HG03558 (cell line): ENCODE measurements around the gene TMEFF2.
"Not testable (repeated sequence)": the region's sequence is repeated elsewhere in the genome, so short reads cannot be mapped to it uniquely, and the experiment has no call there.

ENCODE experiments used
- ATAC-seq: cut with Tn5 transposase; IDR thresholded peaks from one replicate; pipeline ENCODE4 v1.9.1; 2021; ENCODE audit warnings: moderate number of reproducible peaks; ENCODE audit not compliant: unreplicated experiment; ENCODE audit errors: extremely low read depth

Gene TMEFF2

DNA sequence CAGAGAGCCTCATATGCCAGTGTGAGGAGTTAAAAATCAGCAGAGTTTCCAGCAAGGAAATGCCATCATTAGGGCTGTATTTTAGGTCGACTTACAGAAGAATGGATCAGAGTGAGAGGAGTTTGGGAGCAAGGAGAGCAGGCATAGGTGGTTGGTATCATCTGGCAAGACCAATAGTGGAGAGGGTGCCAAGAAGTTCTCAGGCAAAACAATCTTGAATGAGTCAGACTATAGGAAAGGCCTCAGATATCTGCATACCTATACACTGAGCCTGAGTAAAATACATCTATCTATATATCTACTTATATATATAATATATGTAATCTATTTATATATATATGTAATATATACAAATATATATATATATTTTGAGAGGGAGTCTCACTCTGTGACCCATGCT is 57.3 kb downstream of the TMEFF2 start:
- no peak for ATAC-seq

DNA sequence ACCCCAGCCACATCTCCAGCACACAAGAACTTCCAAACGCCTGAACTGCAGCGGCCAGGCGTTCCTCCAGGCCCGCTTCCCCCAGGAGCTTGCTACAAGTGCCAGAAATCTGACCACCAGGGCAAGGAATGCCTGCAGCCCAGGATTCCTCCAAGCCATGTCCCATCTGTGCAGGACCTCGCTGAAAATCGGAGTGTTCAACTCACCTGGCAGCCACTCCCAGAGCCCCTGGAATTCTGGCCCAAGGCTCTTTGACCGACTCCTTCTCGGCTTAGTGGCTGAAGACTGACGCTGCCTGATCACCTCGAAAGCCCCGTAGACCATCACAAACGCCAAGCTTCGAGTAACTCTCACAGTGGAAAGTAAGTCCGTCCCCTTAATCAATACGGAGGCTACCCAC is 62.1 kb downstream of the TMEFF2 start:
- not testable (repeated sequence) for ATAC-seq

DNA sequence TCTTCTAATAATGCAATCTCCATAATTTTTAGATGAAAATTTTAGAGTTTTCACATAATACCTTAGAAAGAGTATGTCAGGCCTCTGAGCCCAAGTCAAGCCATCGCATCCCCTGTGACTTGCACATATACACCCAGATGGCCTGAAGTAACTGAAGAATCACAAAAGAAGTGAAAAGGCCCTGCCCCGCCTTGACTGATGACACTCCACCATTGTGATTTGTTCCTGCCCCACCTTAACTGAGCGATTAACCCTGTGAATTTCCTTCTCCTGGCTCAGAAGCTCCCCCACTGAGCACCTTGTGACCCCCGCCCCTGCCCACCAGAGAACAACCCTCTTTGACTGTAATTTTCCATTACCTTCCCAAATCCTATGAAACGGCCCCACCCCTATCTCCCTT is 64.4 kb downstream of the TMEFF2 start:
- ATAC-seq: not testable (repeated sequence)

DNA sequence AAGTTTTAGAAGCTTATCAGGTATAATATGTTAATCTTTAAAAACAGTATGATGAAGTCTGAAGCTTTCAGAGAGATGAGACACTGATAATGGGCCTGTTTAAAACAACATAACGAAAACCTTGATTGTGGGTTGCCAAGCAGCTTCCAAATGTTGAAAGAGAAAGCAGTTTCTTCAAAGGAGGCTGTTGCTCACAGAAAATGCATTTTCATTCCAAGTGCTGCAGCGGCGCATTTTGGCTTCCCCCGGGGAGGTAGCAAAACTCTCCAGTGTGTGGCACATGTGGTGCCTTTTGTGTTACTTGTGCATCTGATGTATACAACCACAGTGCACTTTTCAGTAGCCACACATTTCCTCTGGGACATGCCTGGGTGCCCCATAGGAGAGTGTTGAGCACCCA is 66.1 kb downstream of the TMEFF2 start:
- no peak for ATAC-seq

DNA sequence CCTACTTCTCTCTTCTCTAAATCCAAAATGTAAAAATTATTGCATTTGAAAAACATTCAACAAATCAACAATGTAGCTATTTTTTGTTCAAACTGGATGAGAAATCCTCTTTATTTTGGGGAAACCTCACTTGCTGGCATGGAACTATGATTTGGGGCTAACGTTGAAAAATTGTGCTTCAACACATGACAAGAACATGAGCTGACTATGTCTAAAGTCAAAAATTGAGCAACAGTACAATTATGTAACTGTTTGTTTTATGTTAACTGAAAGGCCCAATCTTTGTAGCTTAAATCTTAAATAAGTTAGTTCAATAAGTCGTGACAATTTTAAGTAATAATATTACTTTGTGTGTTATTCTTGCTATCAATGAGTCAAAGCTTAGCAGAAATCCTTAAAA is 67.3 kb downstream of the TMEFF2 start:
- no peak for ATAC-seq

DNA sequence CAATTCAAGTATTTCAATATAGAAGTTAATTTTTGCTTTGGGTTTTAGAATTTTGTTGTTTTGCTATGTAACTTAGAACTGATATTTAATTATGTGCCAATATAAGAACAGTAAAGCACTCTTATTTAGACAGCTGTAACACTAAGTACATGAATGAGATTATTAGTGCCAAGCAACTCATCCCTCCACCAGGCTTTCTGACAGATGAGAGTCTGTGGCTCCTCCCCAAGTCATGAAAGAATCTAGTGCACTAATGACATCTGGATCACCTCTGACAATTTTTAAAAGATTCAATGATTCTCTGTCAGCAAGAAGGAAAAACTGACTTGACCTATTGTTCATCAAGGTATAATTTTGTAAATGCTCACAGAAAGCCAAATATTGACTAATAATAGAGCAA is 67.8 kb downstream of the TMEFF2 start:
- no peak for ATAC-seq

DNA sequence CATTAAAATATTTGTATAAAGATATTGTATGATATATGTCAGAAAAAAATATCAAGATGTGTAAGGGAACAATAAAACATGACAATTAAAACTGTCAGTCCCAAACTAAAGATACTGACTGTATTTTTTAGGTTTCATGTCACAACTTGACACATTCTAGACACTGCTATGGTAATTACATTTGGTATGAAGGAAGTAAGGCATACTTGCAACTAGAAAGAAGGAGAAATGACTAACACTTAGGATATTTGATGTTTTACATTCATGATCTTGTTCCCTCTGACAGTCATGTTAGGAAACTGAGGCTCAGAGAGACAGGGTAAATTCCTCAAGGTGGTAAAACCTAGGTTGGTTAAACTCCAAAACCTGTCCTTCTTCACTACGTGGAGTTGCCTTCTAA is 68.3 kb downstream of the TMEFF2 start:
- ATAC-seq: no peak

DNA sequence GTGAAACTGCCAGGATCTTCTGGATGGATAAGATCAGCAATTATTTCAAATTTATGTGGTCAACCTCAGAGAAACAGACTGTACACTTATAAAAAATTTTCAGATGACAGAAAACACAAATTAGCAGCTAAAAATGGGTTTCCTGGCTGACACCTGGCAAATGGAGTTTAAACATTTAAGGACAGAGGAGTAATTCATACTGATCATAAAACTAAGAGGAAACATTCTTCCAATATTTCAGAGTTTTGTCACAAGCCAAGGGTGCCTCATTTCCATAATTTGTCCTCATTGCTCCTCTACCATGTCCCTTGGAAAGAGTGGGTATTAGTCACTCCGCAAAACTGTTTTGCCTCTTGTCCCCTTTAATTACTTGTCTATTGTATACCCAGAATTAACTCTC is 70.2 kb downstream of the TMEFF2 start:
- no peak for ATAC-seq

DNA sequence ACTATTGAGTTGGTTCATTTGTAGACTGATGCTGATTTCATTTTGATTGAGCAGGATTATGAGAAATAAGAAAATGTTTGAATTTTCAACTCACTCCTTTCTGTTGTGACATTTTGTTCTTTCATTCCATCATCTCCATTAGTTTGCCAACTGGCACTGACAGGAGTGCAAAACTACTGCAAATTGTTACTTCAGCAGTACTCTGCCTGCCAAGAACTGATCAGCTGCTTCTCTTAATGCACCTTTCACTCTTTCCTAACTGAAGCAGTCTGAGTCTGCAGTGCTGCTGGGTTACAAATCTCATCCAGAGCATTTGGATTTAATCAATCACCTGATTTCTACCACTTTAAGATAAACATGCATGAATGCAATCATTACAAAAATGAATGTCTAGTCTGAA is 70.9 kb downstream of the TMEFF2 start:
- no peak for ATAC-seq

DNA sequence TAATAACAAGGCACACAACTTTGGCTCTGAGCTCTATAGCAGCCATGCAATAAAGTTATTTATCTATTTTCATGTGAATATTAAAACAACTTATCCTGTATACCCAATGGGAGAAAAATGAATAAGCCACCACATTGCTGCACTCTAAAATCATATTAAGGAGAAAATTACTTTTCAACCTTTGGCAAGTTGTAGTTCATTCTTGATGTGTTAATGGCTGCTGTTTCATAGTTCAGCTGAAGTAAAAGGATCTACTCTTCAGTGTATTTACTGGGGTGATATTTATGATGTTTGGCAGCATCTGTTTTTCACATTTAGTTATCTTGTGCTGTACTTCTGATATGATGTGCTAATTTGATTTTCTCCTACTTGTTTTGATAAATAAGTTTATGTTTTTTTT is 71.8 kb downstream of the TMEFF2 start:
- no peak for ATAC-seq

DNA sequence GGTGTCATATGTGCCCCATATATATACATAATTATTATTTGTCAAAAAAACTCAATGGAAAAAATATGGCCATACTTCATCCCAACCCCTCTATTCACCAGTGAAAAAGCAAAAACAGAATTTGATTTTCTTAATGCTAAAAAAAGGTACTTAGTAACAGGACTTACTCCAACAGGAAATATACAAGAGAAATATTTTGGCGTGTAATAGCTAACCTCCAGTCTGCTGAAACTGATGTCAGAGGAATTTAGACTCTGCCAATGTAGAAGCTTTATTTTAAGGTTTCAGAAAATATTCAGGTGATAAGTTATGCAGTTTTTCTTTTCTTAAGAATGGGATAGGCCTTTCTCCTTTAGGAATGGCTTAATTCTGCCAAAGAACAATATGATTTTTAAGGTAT is 72.6 kb downstream of the TMEFF2 start:
- ATAC-seq: no peak

DNA sequence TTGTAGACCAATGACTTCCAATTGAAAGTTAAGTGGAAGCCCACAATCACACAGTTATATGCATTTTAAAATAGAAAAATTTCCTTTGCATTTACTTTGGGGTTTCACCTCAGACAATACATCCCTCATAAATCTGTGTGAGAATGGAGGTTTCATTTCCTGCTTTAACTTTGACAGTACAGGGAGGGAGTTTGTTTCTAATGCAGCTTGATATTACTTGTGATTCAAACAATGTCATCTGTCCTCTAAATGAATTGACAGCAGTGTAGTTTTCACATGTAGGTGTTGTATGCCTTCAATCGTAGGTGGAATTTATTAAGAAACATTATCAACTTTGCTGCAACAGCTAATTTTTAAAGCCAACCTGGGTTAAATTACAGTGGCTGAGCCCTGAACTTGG is 75.2 kb downstream of the TMEFF2 start:
- ATAC-seq: no peak

DNA sequence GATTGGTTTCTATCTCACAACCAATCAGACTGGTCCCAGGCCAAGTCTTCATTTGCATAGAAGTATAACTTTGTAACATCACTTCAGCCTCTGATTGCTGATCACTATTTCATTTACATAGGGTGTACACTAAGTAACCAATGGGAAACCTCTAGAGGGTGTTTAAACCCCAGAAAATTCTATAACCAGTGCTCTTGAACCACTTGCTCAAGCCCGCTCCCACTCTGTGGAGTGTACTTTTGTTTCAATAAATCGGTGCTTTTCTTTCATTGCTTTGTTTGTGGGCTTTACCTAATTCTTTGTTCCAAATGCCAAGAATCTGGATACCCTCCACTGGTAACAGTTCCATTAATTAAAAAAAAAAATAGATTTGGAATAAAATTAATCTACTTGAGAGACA is 77.0 kb downstream of the TMEFF2 start:
- ATAC-seq: no peak

DNA sequence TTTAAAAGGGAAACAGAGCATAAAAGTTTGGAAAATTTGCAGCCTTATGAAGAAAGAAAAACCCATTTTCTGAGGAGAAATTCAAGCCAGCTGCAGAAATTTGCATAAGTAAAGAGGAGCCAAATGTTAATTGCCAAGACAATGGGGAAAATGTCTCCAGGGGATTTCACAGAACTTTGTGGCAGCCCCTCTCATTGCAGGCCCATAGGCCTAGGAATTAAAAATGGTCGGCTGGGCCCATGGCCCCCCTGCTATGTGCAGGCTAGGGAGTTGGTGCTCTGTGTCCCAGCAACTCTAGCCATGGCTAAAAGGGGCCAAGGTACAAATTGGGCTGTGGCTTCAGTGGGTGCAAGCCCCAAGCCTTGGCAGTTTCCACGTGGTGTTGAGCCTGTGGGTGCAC is 83.2 kb downstream of the TMEFF2 start:
- not testable (repeated sequence) for ATAC-seq

DNA sequence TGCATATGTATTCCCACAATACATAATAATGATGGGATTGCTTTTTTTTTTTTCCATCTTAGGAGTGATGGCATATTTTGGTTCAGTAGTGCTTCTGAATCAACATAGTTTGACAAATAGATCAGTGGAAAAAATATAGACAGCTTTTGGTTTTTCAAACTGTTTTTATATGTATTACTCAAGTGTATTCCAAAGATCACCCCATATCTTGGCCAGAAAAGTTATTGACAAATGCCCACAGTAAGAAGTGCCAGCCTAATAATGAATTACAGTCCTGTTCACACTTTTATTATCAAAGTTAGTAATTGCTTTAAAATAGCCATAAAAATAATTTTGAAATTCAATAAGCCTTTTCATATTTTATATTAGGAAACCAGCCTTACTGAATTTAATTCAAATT is 95.0 kb downstream of the TMEFF2 start:
- ATAC-seq: no peak

DNA sequence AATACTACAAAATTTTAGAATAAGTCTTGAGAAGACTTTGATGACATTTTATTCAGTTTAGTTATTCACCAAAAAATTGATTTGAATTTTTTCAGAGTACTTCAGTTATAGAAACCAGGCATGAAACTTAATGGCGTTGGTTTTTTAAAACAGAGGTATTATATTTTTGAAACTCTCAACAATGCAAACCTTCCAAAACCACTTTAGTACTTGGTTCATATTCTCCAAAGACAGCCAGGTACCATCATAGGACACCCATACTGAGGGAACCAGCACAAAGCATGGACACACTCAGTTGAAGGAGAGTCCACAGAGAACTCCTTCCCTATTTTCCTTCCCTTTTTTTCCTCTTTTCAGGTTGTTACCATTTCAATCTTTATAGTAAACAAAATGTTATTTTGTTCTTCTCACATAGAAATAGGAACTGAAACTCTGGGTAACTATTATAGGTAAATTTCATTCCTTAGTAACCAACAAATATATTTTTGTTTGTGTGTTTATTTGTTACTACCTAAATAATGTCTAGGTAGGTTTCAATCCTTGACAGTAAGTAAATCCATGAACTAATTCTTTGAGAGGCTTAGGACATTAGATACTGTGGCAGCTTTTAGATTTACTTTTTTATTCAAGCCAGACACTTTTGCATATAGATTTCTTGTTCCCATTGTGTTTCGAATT is 95.8 kb downstream of the TMEFF2 start:
- no peak for ATAC-seq

DNA sequence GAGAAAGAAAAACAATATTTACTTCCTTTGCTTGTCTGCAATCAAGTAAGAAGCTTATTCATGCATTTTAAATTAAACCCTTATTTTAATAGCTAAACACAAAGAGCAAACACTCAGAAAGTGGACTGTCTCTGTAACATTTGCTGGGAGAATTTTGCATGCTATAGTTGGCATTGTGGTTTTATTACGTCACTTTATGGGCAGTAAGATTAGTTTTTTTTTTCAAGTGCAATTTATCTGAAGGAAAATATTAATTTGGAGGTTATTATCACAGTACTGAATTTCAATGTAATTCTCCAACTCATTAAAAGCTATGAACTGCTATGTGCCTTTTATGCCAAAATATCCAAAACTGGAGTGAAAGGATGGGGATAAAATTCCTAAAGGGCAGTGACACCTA is 103.3 kb downstream of the TMEFF2 start:
- no peak for ATAC-seq

DNA sequence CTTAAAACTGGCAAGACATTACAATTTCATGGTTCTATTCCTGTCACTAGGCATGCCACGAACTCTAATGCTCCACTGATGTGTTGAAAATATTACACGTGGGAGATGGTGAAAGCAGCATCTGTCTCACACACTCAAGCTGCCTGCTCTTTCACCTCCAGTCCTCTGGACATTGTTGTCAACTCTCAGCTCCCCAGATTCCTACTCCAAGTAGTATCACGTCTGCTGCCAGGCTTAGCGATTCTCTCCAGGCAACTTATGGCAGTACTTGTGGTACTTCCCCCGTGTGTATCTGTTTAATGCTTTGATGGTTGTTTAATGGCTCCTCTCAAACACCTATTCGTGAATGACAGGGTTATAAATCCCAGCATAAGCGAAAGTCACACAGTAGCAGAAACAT is 103.8 kb downstream of the TMEFF2 start:
- no peak for ATAC-seq

DNA sequence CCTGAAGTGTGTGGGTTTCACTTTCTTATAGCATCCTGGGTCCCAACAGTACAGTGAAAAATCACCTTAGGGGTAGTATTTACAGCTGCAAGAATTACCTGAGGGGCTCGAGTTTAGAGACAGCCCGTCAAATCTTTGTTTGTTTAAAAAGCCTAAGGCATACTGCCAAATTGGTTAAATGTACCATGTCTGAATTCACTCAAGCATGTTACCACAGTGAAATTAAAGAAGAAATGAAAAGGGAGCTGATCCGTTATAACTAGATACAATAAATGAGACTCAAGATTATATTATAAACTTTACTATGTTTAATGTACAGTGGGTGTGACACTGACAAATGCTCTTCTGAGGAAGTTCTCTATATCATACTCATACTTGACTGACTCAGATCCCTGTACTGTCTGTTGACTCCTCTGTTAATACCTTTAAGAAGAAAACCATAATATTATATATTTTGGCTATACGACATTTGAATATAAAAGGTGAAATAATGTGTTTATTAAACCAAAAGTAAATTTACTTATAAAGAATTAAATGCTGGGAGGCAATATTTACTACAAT is 107.3 kb downstream of the TMEFF2 start:
- ATAC-seq: no peak

DNA sequence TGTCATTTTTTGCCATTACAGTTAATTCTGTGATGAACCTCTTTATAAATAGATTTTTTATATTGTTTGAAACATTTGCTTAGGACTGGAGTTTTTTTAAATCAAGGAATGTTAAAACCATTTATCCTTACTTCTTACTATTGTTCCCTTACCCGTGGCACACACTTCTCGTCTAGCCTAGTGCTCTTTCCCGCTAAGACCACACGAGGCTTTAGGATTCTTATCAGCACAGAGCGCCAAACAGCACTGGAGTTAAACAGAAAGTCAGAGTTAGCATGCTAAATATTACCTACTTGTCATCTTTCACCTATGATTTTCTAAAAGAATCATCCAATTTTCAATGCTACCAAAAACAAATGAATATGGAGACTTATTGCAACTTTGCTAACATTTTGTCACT is 112.6 kb downstream of the TMEFF2 start:
- no peak for ATAC-seq

DNA sequence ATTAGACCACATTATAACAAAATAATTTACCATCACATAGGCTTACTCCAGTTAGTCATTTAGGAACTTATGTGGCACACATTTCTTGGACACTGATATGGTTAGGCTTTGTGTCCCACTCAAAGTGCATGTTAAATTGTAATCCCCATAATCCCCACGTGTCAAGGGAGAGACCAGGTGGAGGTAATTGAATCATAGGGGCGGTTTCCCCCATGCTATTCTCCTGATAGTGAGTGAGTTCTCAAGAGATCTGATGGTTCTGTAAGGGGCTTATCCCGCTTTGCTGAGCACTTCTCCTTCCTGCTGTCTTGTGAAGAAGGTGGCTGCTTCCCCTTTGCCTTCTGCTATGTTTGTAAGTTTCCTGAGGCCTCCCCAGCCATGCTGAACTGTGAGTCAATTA is 114.6 kb downstream of the TMEFF2 start:
- not testable (repeated sequence) for ATAC-seq

DNA sequence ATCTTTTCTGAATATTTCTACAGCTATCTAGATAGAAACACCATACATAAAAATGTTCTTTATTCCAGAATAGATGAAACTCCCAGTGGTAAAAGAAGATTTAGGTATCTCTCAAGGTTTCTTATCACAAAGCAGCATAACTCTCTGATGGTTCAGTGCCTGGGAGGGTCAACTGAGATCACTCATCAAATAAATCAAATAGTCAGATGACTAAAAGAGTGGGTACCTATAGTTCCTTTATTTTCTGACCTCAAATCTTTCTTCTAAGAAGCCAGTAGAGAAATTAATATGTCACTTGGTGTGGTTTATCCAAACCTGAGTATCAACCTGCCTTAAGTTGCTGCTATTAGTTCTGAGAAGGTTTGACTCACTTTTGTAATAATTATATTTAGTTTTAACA is 120.9 kb downstream of the TMEFF2 start:
- no peak for ATAC-seq
